LNCAP (cell line): ENCODE results near the gene ANKRD26.

Experiments used
- TF ChIP-seq, protein P1 (sequence below): fragments of 450-650 bp; IDR thresholded peaks from 2 replicates; pipeline ENCODE4 v1.5.1; 2017; ENCODE audit warnings: mild to moderate bottlenecking

ANKRD26 gene

DNA sequence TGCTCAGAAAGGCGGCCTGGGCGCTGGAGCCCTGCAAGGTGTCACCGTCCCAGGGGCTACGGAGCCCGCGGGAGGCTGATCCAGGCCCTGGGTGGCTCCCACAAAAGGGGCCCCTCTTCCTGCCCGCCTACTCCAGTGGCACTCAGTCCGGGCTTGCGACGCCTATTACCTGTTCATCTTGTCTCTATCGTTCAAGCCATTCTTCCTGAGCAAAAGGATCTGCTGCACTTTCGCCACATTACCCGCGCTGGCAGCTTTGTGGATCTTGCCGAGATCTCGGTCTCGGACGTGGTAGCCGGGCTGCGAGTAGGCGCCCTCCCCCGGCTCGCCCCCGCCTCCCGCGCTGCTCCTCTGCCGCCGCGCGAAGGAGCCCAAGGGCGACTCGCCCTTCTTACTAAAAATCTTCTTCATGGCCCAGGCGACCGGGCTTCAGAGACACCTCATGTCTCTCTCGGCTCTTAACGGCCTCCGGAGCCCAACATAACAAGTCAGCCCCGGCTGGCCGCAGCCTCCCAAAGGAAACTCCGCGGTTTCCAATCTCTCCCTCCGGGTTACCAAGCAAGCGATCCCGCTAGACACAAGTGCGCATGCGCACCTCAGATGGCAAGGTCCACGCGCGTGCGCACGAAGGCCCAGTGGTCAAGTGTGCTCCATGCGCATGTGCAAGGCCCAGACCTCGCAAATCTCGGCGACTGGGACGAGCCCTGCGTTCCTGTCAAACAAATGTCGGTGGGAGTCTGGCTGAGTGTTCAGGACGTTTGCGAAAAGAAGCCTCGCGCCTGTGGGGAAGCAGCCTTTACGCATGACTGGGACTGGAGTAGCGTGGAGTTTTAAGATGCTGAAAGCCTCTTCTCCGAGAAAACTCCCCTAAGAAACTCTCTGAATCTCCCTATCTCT, at the start of gene ANKRD26:
Gene ANKRD26 (minus strand): TSS at position 579 of the 897 bp plus-strand sequence. CDS start 168 bp downstream, at position 411.
- TF ChIP-seq, protein P1, sequence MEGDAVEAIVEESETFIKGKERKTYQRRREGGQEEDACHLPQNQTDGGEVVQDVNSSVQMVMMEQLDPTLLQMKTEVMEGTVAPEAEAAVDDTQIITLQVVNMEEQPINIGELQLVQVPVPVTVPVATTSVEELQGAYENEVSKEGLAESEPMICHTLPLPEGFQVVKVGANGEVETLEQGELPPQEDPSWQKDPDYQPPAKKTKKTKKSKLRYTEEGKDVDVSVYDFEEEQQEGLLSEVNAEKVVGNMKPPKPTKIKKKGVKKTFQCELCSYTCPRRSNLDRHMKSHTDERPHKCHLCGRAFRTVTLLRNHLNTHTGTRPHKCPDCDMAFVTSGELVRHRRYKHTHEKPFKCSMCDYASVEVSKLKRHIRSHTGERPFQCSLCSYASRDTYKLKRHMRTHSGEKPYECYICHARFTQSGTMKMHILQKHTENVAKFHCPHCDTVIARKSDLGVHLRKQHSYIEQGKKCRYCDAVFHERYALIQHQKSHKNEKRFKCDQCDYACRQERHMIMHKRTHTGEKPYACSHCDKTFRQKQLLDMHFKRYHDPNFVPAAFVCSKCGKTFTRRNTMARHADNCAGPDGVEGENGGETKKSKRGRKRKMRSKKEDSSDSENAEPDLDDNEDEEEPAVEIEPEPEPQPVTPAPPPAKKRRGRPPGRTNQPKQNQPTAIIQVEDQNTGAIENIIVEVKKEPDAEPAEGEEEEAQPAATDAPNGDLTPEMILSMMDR, result no peak

DNA sequence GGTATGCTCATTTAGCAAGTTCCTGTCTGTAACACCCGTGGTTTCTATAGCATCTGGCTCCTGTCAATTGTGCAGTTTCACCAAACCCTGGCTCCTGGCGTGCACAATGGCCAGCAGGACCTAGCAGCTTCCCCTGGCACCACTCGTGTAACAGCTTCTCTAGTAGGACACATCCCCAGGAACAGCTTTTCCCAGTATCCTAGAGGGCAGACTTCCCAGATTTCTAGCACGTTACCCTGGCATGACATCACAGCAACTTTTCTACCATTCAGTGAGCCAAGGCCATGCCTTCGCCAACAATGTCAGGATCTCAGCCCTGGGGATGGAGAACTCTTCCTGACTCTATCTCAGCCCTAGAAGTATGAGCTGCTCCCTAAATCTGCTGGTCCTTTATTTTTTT, 47.4 kb upstream of the ANKRD26 start:
- TF ChIP-seq, protein P1, result no peak

DNA sequence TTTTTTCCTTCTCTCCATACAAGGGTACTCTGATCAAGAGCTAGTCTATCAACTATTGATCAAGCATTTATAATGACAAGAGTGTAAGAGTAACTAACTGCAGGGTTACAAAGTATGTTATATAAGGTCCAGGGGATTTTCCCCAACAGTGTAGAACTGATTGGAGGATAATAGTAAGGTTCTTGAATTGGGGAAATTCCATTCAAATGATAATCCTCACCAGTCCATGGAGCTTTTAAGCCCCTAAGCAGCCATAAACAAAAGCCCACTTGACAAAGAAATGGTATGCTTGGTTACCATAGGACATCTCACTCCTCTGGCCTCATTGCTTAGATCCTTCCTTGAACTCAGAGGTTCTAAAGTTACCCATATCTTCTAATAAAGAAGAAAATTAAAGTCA, 45.6 kb upstream of the ANKRD26 start:
- TF ChIP-seq, protein P1, result no peak

DNA sequence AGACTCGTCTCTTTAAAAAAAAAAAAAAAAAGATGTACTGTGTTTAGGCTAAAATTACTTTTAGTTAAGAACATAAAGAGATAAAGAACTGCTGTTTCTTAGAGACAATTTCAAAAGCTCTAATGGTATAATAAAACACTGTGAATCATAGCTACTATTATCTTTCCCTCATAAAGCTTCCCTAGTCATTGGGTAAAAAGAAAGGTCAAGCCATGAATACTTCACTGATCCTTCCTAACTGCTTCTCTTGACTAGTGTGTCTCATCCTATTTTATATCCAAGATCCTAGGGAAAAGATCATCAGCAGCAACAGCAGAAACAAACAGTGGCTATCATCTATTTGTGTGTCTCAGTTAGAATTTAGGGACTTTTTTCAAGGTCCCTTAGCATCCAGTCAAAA, 43.4 kb upstream of the ANKRD26 start:
- TF ChIP-seq, protein P1, result no peak

DNA sequence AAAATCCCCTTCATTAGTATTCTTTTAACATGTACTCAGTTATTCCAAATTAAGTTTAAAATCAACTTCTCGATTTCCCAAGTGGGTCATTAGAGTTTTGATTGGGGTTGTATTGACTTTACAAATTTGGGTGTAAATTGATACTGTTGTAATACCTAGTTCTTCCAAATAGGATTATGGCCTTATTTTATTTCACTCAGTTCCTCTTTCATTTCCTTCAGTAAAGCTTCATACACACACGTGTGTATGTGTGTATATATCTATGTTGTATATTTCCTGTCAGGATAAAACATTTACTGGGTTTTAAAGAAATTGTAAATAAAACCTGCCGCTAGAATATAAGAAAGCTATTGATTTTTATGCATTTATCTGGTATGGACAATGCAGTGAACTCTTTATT, 38.0 kb upstream of the ANKRD26 start:
- TF ChIP-seq, protein P1, result no peak

DNA sequence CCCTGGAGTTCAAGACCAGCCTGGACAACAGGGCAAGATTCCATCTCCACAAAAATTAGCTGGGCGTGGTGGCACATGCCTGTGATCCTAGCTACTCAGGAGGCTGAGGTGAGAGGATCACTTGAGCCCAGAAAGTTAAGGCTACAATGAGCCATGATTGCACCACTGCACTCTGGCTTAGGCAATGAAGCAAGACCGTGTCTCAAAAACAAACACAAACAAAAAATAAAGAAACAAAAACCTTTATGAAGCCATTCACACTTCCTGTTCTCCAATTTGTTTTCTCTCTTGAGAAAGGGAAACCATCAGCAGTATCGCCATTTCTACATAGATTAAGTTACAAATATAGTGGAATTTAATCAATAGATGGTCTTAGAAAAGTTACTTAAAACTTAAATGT, 34.1 kb upstream of the ANKRD26 start:
- TF ChIP-seq, protein P1, result no peak

DNA sequence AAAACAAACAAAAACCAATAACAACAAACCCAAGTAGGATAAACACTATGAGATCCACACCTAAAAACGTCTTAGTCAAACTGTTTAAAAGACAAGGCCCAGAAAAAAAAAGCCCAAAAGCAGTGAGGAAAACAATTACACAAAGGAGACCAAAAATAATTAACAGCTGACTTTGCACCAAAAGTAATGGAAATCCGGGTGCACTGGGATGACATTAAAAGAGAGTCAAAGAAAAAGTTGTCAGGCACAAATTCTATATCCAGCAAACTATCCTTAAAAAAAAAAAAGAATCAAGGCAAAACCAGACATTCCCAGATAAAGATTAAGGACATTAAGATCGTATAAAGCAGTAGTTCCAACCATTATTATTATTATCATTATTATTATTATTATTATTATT, 7.9 kb upstream of the ANKRD26 start:
- TF ChIP-seq, protein P1, result no peak
